Natural killer cell (primary cell): ENCODE results near the gene KLHDC8A. TPM values are rescaled to one million over a fixed set of nuclear protein-coding genes. Genes with fewer than 3 reads are reported as not detected.

Source experiments
- ATAC-seq, 3 donors: fragments of 150-1000 bp in 2 of 3; fragments of 200-7000 bp in 1 of 3; cut with Tn5 transposase; 1 replicate in 1 of 3; 2 replicates in 2 of 3; pipeline ENCODE4 v1.10.0; 2021; ENCODE audit warnings: mild to moderate bottlenecking in 2 of 3, moderate library complexity in 2 of 3
- DNase-seq, 2 donors: peaks; one replicate each; pipeline versions ENCODE4 v3.0.0 to v3.0.0-alpha.2; 2013 to 2021; ENCODE audit warnings: mixed read lengths in 1 of 2
- H3K27ac ChIP-seq: one replicate; pipeline ENCODE4 v1.5.1; 2013; ENCODE audit warnings: mild to moderate bottlenecking, low read length
- H3K27me3 ChIP-seq: one replicate; pipeline ENCODE4 v1.6.1; 2013; ENCODE audit warnings: low read length; ENCODE audit not compliant: control insufficient read depth, insufficient read depth
- H3K36me3 ChIP-seq: one replicate; pipeline ENCODE4 v1.6.1; 2013; ENCODE audit warnings: low read length; ENCODE audit not compliant: control insufficient read depth, insufficient read depth
- H3K4me1 ChIP-seq: one replicate; pipeline ENCODE4 v1.6.1; 2013; ENCODE audit warnings: low read length; ENCODE audit not compliant: control insufficient read depth, insufficient read depth
- H3K4me3 ChIP-seq: one replicate; pipeline ENCODE4 v1.5.1; 2013; ENCODE audit warnings: low read length
- H3K9me3 ChIP-seq: one replicate; pipeline ENCODE4 v1.6.1; 2013; ENCODE audit warnings: low read length; ENCODE audit not compliant: control insufficient read depth, insufficient read depth
- H3K27ac Mint-ChIP-seq, 2 donors: one replicate each; pipeline ENCODE4 v1.8.0; 2022; ENCODE audit warnings: mild to moderate bottlenecking in 2 of 2, mixed read lengths in 2 of 2, moderate library complexity in 1 of 2
- H3K27me3 Mint-ChIP-seq, 2 donors: one replicate each; pipeline ENCODE4 v1.8.0; 2022; ENCODE audit warnings: low read depth in 2 of 2, mixed read lengths in 2 of 2
- H3K36me3 Mint-ChIP-seq: one replicate; pipeline ENCODE4 v1.8.0; 2022; ENCODE audit warnings: mixed read lengths
- H3K4me1 Mint-ChIP-seq, 2 donors: one replicate each; pipeline ENCODE4 v1.8.0; 2022; ENCODE audit warnings: mixed read lengths in 2 of 2
- H3K4me3 Mint-ChIP-seq: one replicate; pipeline ENCODE4 v1.8.0; 2022; ENCODE audit warnings: mild to moderate bottlenecking, moderate library complexity, mixed read lengths
- H3K9me3 Mint-ChIP-seq, 2 donors: one replicate each; pipeline ENCODE4 v1.8.0; 2022; ENCODE audit warnings: mixed read lengths in 2 of 2
- WGBS: methylation state at CpG from one replicate; pipeline ENCODE4 v1.1.7; 2013; ENCODE audit warnings: missing lambda C conversion rate; ENCODE audit not compliant: insufficient coverage; 5-methylcytosine and 5-hydroxymethylcytosine counted together
- intact Hi-C: fragments of 100-400 bp; cut with micrococcal nuclease; formaldehyde crosslinking; loops from one replicate; pipeline ENCODE4 v1.14.2; 2022
- total RNA-seq, 4 donors: library from RNA; stranded (reverse); fragments of 120-200 nt in 1 of 4; gene quantifications; one replicate each; pipeline versions ENCODE4 v1.2.3 to v1.2.4, GENCODE V29; 2013 to 2022
- TF ChIP-seq, protein P1 (sequence below): fragments of 200-600 bp; IDR thresholded peaks from one replicate; pipeline ENCODE4 v1.8.0; 2022; ENCODE audit warnings: antibody characterized with exemption

Gene KLHDC8A
- total RNA-seq, 3 donors from 2014 or later (not counting 1 experiment from before 2014, with no cell fraction given), result not detected

DNA sequence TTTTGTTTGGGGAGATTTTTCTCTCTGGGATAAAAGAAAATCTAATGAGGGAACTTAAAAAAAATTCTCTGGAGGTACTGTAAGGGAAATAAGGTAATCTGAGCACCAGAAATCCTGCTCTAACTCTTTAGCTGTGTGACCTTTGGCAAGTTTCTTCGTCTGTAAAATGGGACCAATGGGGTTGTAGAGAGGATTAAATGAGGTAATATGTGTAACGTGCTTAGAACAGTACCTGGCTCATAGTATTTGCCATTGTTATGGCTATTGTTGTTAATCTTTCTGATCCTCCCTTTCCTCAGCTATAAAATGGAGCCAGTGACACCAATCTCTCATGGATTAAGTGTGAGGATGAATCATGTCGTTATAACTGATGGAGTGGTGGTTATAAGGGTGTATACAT lies 845 bp upstream of the KLHDC8A start:
- 88% methylated on average over 2 of the region's 3 CpGs for WGBS
- intact Hi-C loops, result loop anchor here (10.0 kb wide), 1 partner anchor 307 kb away; no protein-coding TSS in a partner anchor
- no peak overlapping the region for H3K27ac ChIP-seq
- H3K9me3 ChIP-seq, result no peaks in the 10 kb centered on the region
- no peaks in the 10 kb centered on the region for H3K4me1 Mint-ChIP-seq
- no peak overlapping the region for H3K4me3 Mint-ChIP-seq
- ATAC-seq (no peak), DNase-seq (no peak)
- no peaks in the 10 kb centered on the region for H3K4me1 ChIP-seq
- no peak overlapping the region for H3K4me3 ChIP-seq
- H3K27me3 Mint-ChIP-seq, result peaks cover 16 to 44% of the 10 kb centered on the region in 2 donors
- no peaks in the 10 kb centered on the region for H3K9me3 Mint-ChIP-seq
- H3K36me3 Mint-ChIP-seq, result no peaks in the 10 kb centered on the region
- TF ChIP-seq, protein P1, sequence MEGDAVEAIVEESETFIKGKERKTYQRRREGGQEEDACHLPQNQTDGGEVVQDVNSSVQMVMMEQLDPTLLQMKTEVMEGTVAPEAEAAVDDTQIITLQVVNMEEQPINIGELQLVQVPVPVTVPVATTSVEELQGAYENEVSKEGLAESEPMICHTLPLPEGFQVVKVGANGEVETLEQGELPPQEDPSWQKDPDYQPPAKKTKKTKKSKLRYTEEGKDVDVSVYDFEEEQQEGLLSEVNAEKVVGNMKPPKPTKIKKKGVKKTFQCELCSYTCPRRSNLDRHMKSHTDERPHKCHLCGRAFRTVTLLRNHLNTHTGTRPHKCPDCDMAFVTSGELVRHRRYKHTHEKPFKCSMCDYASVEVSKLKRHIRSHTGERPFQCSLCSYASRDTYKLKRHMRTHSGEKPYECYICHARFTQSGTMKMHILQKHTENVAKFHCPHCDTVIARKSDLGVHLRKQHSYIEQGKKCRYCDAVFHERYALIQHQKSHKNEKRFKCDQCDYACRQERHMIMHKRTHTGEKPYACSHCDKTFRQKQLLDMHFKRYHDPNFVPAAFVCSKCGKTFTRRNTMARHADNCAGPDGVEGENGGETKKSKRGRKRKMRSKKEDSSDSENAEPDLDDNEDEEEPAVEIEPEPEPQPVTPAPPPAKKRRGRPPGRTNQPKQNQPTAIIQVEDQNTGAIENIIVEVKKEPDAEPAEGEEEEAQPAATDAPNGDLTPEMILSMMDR, result no peak
- H3K27me3 ChIP-seq, result no peaks in the 10 kb centered on the region
- H3K36me3 ChIP-seq, result no peaks in the 10 kb centered on the region
- no peak overlapping the region for H3K27ac Mint-ChIP-seq

DNA sequence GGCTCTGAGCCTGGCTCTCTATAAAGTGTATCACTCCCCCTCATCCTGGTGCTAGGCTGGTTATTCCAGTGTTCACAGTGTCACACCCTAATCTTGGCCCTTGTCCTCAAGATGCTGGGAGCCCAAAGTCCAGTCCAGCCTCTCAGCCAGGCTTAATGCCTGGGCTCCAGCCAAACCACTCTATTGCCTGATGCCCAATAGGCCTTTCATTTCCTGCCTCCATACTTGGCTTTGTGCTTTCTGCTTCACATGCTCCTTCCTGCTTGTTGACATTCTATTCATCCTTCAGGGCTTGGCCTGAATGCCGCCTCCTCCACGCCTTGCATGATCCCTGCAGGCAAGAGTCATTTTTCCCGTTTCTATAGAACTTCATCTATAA lies 1.7 kb downstream of the KLHDC8A start:
- no peaks in the 10 kb centered on the region for H3K4me1 Mint-ChIP-seq
- Histone ChIP-seq H3K9me3 (no peaks in the 10 kb centered on the region), H3K4me1 (peaks cover 4% of the 10 kb centered on the region), H3K27ac (no peak overlapping the region), H3K27me3 (no peaks in the 10 kb centered on the region), H3K4me3 (no peak overlapping the region), H3K36me3 (no peaks in the 10 kb centered on the region)
- H3K27me3 Mint-ChIP-seq, result peaks cover 12 to 31% of the 10 kb centered on the region in 2 donors
- intact Hi-C loops, result loop anchor here (10.0 kb wide), 1 partner anchor 310 kb away; no protein-coding TSS in a partner anchor
- no peaks in the 10 kb centered on the region for H3K36me3 Mint-ChIP-seq
- no peak overlapping the region for H3K4me3 Mint-ChIP-seq
- TF ChIP-seq, protein P1, result no peak
- ATAC-seq (no peak), DNase-seq (no peak)
- H3K9me3 Mint-ChIP-seq, result no peaks in the 10 kb centered on the region
- no peak overlapping the region for H3K27ac Mint-ChIP-seq
- WGBS, result 94% methylated on average over 3 of the region's 3 CpGs

DNA sequence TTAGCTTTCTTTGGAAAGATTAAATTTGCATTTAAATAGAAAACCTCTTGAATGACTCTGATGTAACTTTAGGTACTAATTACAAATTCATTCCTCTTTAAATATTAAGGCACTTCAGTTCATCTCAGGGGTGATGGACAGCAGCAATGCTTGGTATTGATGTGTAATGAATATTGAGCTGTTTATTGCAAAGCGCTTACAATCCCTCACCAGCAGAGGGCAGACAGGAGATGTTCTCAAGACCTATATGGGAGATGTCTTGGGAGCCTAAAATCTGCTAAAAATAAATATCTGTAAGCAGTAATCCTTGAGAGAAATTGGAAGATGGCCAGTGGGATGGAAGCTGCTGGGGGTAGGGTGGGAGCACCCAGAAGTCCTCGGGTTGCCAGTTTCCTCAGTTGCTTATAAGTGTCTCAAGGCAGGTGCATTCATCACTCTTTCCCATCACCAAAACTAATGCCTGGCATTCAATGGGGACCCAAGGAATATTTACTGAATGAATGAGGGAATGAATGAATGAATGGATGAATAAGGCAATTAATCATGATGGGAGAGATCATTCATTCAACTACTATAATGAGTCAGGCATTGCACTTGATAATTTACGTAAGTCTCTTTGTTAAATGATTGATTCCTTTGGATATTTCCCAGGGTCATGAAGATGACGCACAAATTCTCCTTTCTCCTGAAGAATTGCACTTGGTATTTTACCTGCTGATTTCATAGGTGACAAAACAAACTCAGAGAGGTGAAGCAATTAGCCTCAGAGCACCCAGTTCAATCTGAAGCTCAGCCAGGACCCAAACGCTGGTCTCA lies 2.3 kb downstream of the KLHDC8A start:
- H3K27ac ChIP-seq, result no peak overlapping the region
- H3K9me3 ChIP-seq, result no peaks in the 10 kb centered on the region
- WGBS, result 54% methylated on average over 5 of the region's 5 CpGs
- no peak overlapping the region for H3K4me3 ChIP-seq
- Mint-ChIP-seq H3K4me3 (no peak overlapping the region), H3K36me3 (no peaks in the 10 kb centered on the region), H3K27ac (no peak overlapping the region), H3K27me3 (peaks cover 14 to 31% of the 10 kb centered on the region in 2 donors), H3K4me1 (no peaks in the 10 kb centered on the region), H3K9me3 (no peaks in the 10 kb centered on the region)
- H3K36me3 ChIP-seq, result no peaks in the 10 kb centered on the region
- ATAC-seq (peak; percentile 51 to 81 (median 80)), DNase-seq (peak; percentile 29 to 85)
- TF ChIP-seq, protein P1, result peak; percentile 90
- intact Hi-C loops, result loop anchor here (1.0 to 10.0 kb wide), 3 partner anchors 131 to 310 kb away; no protein-coding TSS in a partner anchor
- H3K27me3 ChIP-seq, result no peaks in the 10 kb centered on the region
- H3K4me1 ChIP-seq, result peaks cover 9% of the 10 kb centered on the region
